Islet precursor cell (in vitro differentiated cells): ENCODE data around the gene ABRACL.
"Not testable (repeated sequence)": the region's sequence is repeated elsewhere in the genome, so short reads cannot be mapped to it uniquely, and the experiment has no call there.

ENCODE experiments used
- DNase-seq: peaks from one replicate; pipeline ENCODE4 v3.0.0-alpha.2; 2018

Gene ABRACL

GRCh38 chr6:139028658-139029469 lies at the start of gene ABRACL:
Gene ABRACL, plus strand, starts transcription at chr6:139028745. Its CDS starts 5,416 bp downstream, at chr6:139034161.
- DNase-seq = peak; percentile 95

- DNase-seq = no peak
These were observed 49.2 kb upstream of the ABRACL start for GRCh38 chr6:138979365-138979764.

- DNase-seq = no peak
These were observed 48.5 kb upstream of the ABRACL start for GRCh38 chr6:138979813-138980668.

GRCh38 chr6:138981416-138981815 lies 47.1 kb upstream of the ABRACL start:
- no peak for DNase-seq

GRCh38 chr6:138986578-138986977 lies 42.0 kb upstream of the ABRACL start:
- DNase-seq = no peak

GRCh38 chr6:138987080-138987642 lies 41.4 kb upstream of the ABRACL start:
- DNase-seq = peak; percentile 66

- peak; percentile 96 for DNase-seq
These were observed 40.7 kb upstream of the ABRACL start, which contains the start of gene REPS1 for GRCh38 chr6:138987643-138988468. Gene REPS1, minus strand, starts transcription at chr6:138988253. Its CDS starts 571 bp downstream, at chr6:138987682.

GRCh38 chr6:138988469-138988834 lies 40.1 kb upstream of the ABRACL start:
- DNase-seq = no peak

- no peak for DNase-seq
These were observed 39.2 kb upstream of the ABRACL start for GRCh38 chr6:138989098-138989983.

- DNase-seq = no peak
These were observed 37.3 kb upstream of the ABRACL start for GRCh38 chr6:138991206-138991605.

- not testable (repeated sequence) for DNase-seq
These were observed 35.6 kb upstream of the ABRACL start for GRCh38 chr6:138992965-138993364.

- DNase-seq = not testable (repeated sequence)
These were observed 35.1 kb upstream of the ABRACL start for GRCh38 chr6:138993410-138993809.

- DNase-seq = no peak
These were observed 32.0 kb upstream of the ABRACL start for GRCh38 chr6:138996524-138996923.

GRCh38 chr6:138997136-138997535 lies 31.4 kb upstream of the ABRACL start:
- DNase-seq = no peak

GRCh38 chr6:138999949-139000725 lies 28.4 kb upstream of the ABRACL start:
- DNase-seq = no peak

GRCh38 chr6:139003751-139004150 lies 24.8 kb upstream of the ABRACL start:
- DNase-seq = no peak

- DNase-seq = no peak
These were observed 22.1 kb upstream of the ABRACL start for GRCh38 chr6:139006477-139006876.

GRCh38 chr6:139007428-139007827 lies 21.1 kb upstream of the ABRACL start:
- no peak for DNase-seq

GRCh38 chr6:139008117-139008516 lies 20.4 kb upstream of the ABRACL start:
- DNase-seq = no peak

GRCh38 chr6:139010674-139011073 lies 17.9 kb upstream of the ABRACL start:
- no peak for DNase-seq

GRCh38 chr6:139011980-139012379 lies 16.6 kb upstream of the ABRACL start:
- DNase-seq = no peak
